Smooth muscle cell (in vitro differentiated cells): ENCODE results near the gene KMT5B. TPM values are rescaled to one million over a fixed set of nuclear protein-coding genes. Genes with fewer than 3 reads are reported as not detected.

Source experiments
- DNase-seq: peaks from one replicate; lab custom pipeline; 2025; ENCODE audit not compliant: unreplicated experiment; lab: John Stamatoyannopoulos, UW
- H2AFZ ChIP-seq: fragments of 200-600 bp; sonication (generic); 2 replicates; pipeline ENCODE4 v1.6.0; 2016; ENCODE audit warnings: antibody characterized with exemption, low read depth, mild to moderate bottlenecking
- H3F3A ChIP-seq: fragments of 200-600 bp; sonication (generic); 2 replicates; pipeline ENCODE4 v1.6.0; 2017; ENCODE audit warnings: antibody characterized with exemption, low read depth
- H3K27ac ChIP-seq: fragments of 200-600 bp; sonication (generic); 2 replicates; pipeline ENCODE4 v1.5.1; 2016; ENCODE audit warnings: low read depth, mild to moderate bottlenecking
- H3K27me3 ChIP-seq: fragments of 200-600 bp; sonication (generic); 2 replicates; pipeline ENCODE4 v1.6.1; 2016; ENCODE audit warnings: low read depth, mild to moderate bottlenecking
- H3K36me3 ChIP-seq: fragments of 200-600 bp; sonication (generic); 2 replicates; pipeline ENCODE4 v1.5.1; 2016; ENCODE audit warnings: low read depth
- H3K4me1 ChIP-seq: fragments of 200-600 bp; sonication (generic); 2 replicates; pipeline ENCODE4 v1.5.1; 2016; ENCODE audit warnings: low read depth
- H3K4me2 ChIP-seq: fragments of 200-600 bp; sonication (generic); 2 replicates; pipeline ENCODE4 v1.6.0; 2016; ENCODE audit warnings: mild to moderate bottlenecking
- H3K4me3 ChIP-seq: fragments of 200-600 bp; sonication (generic); 2 replicates; pipeline ENCODE4 v1.5.1; 2016; ENCODE audit warnings: mild to moderate bottlenecking
- H3K79me2 ChIP-seq: fragments of 200-600 bp; sonication (generic); 2 replicates; pipeline ENCODE4 v1.6.0; 2016; ENCODE audit warnings: low read depth, mild to moderate bottlenecking
- H3K9ac ChIP-seq: fragments of 200-600 bp; sonication (generic); 2 replicates; pipeline ENCODE4 v1.6.0; 2016; ENCODE audit warnings: low read depth
- H3K9me3 ChIP-seq: fragments of 200-600 bp; sonication (generic); replicated peaks from 2 replicates; pipeline ENCODE4 v1.5.1; 2016; ENCODE audit warnings: low read depth
- H4K20me1 ChIP-seq: fragments of 200-600 bp; sonication (generic); 2 replicates; pipeline ENCODE4 v1.6.0; 2016; ENCODE audit warnings: low read depth
- CTCF ChIP-seq: fragments of 200-600 bp; sonication (generic); IDR thresholded peaks from 2 replicates; pipeline ENCODE4 v1.5.1; 2017; ENCODE audit warnings: borderline replicate concordance, mild to moderate bottlenecking, antibody characterized with exemption; ENCODE audit not compliant: insufficient read depth, poor library complexity, severe bottlenecking
- WGBS: methylation state at CpG from one replicate; pipeline ENCODE4 v1.1.7; 2016; ENCODE audit warnings: low lambda C conversion rate; 5-methylcytosine and 5-hydroxymethylcytosine counted together
- polyA plus RNA-seq: library from polyadenylated mRNA; unstranded; fragments of >200 nt; fragmentation: Nextera tagmentation; extraction: Ambion mirVana; gene quantifications from 2 replicates; pipeline ENCODE4 v1.2.1, GENCODE V29; 2016
- total RNA-seq: library from RNA; depleted of rRNA; stranded (reverse); fragments of >200 nt; gene quantifications from 2 replicates; pipeline ENCODE4 v1.2.3, GENCODE V29; 2014

Gene KMT5B
- total and polyA plus RNA-seq, 2 experiments from 2014 or later = 32.1 to 35.0 TPM

- H3K27ac ChIP-seq = no peak overlapping the region
- no peaks in the 10 kb centered on the region for H3K9me3 ChIP-seq
- H3K4me1 ChIP-seq = no peaks in the 10 kb centered on the region
- peaks cover 94% of the 10 kb centered on the region for H3K79me2 ChIP-seq
- H3K4me2 ChIP-seq = no peak overlapping the region
- no peak for DNase-seq
- no peak overlapping the region for H2AFZ ChIP-seq
- no peak for TF ChIP-seq CTCF
- no peaks in the 10 kb centered on the region for H3K36me3 ChIP-seq
- H4K20me1 ChIP-seq = peaks cover 93% of the 10 kb centered on the region
- no peak overlapping the region for H3K4me3 ChIP-seq
- no peaks in the 10 kb centered on the region for H3K27me3 ChIP-seq
- WGBS = 55% methylated on average over 10 of the region's 10 CpGs
- H3F3A ChIP-seq = no peaks in the 10 kb centered on the region
- H3K9ac ChIP-seq = no peak overlapping the region
Observed at GRCh38 chr11:68107689-68108088, 105.4 kb downstream of the KMT5B start.

GRCh38 chr11:68106165-68106940 is 106.7 kb downstream of the KMT5B start:
- no peaks in the 10 kb centered on the region for H3K36me3 ChIP-seq
- H3K27me3 ChIP-seq = no peaks in the 10 kb centered on the region
- DNase-seq = no peak
- no peaks in the 10 kb centered on the region for H3K4me1 ChIP-seq
- no peak overlapping the region for H2AFZ ChIP-seq
- H3K9ac ChIP-seq = no peak overlapping the region
- H3K4me2 ChIP-seq = no peak overlapping the region
- H3F3A ChIP-seq = no peaks in the 10 kb centered on the region
- H4K20me1 ChIP-seq = peaks cover 96% of the 10 kb centered on the region
- no peak overlapping the region for H3K27ac ChIP-seq
- peaks cover 96% of the 10 kb centered on the region for H3K79me2 ChIP-seq
- WGBS = 72% methylated on average over 8 of the region's 8 CpGs
- no peaks in the 10 kb centered on the region for H3K9me3 ChIP-seq
- no peak for TF ChIP-seq CTCF
- no peak overlapping the region for H3K4me3 ChIP-seq

Other genes starting within 250 kb of the KMT5B start
- 17.5 and 18.3 TPM in 2 replicates for gene UNC93B1, start 209.2 kb downstream of the KMT5B start, total RNA-seq
- 25.1 and 33.4 TPM in 2 replicates for gene UNC93B1, start 209.2 kb downstream of the KMT5B start, polyA plus RNA-seq
- 6.9 and 9.9 TPM in 2 replicates for gene ALDH3B1, start 203.0 kb downstream of the KMT5B start, total RNA-seq
- gene ALDH3B1, start 203.0 kb downstream of the KMT5B start, polyA plus RNA-seq = 8.8 and 9.1 TPM in 2 replicates
- 115 and 165 TPM in 2 replicates for gene NDUFS8, start 182.6 kb downstream of the KMT5B start, total RNA-seq
- gene NDUFS8, start 182.6 kb downstream of the KMT5B start, polyA plus RNA-seq = 302 and 314 TPM in 2 replicates
- 37.2 and 39.7 TPM in 2 replicates for gene TCIRG1, start 174.3 kb downstream of the KMT5B start, total RNA-seq
- 59.0 and 76.4 TPM in 2 replicates for gene TCIRG1, start 174.3 kb downstream of the KMT5B start, polyA plus RNA-seq
- 15.9 and 31.1 TPM in 2 replicates for gene CHKA, start 91.9 kb downstream of the KMT5B start, total RNA-seq
- 19.9 and 21.7 TPM in 2 replicates for gene CHKA, start 91.9 kb downstream of the KMT5B start, polyA plus RNA-seq
- gene C11orf24, start 58.7 kb upstream of the KMT5B start, total RNA-seq = 48.6 and 58.1 TPM in 2 replicates
- gene C11orf24, start 58.7 kb upstream of the KMT5B start, polyA plus RNA-seq = 94.1 and 97.5 TPM in 2 replicates
- 16.1 and 17.7 TPM in 2 replicates for gene LRP5, start 99.3 kb upstream of the KMT5B start, total RNA-seq
- gene LRP5, start 99.3 kb upstream of the KMT5B start, polyA plus RNA-seq = 26.5 and 26.6 TPM in 2 replicates
- gene PPP6R3, start 247.5 kb upstream of the KMT5B start, total RNA-seq = 120 and 121 TPM in 2 replicates
- 28.4 and 36.7 TPM in 2 replicates for gene PPP6R3, start 247.5 kb upstream of the KMT5B start, polyA plus RNA-seq